HG03095 (cell line): Measurements from ENCODE around the gene C3orf49.
A peak's percentile ranks its signal among the peaks of the same experiment; 100 is the strongest.

Experiments
- ATAC-seq: cut with Tn5 transposase; IDR thresholded peaks from one replicate; pipeline ENCODE4 v1.9.1; 2021; ENCODE audit warnings: moderate library complexity; ENCODE audit not compliant: unreplicated experiment

Gene C3orf49

GRCh38 chr3:63849175-63849574 is 30.1 kb downstream of the C3orf49 start:
- no peak for ATAC-seq

DNA sequence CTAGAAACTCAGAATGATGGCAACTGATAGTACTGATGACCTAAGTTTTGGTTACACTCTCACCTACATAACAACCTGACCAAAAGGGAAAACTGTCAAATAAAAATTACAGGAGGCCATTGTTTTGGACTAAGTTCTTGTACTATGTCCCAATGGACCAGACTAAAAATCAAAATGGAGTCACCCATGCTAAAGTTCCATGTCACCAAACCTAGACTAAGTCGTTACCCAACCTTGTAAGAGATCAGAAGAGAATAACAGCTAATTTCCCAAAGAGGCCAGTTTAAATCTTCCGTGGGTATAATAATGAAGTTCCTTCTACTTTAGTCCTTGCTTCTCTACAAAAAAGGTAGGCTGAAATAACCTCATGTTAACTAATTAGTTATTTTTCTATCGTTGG is 32.2 kb downstream of the C3orf49 start:
- ATAC-seq = no peak

DNA sequence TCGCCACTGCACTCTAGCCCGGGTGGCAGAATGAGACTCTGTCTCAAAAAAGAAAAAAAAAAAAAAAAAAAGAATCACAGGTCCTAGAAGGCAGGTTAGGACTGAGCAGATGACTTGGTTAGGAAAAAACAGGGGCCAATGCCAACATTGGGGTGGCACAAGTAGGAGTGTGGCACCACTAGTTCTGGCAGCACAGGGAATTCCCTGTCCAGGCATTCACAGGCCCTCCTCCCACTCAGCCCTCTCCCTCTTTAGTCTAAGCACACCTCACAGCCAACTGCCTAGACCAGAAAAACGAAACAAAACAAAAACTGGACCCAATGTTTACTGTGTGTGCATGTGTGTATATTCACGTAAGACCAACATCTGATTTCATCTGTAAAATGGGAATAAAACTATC is 34.0 kb downstream of the C3orf49 start:
- ATAC-seq = no peak

DNA sequence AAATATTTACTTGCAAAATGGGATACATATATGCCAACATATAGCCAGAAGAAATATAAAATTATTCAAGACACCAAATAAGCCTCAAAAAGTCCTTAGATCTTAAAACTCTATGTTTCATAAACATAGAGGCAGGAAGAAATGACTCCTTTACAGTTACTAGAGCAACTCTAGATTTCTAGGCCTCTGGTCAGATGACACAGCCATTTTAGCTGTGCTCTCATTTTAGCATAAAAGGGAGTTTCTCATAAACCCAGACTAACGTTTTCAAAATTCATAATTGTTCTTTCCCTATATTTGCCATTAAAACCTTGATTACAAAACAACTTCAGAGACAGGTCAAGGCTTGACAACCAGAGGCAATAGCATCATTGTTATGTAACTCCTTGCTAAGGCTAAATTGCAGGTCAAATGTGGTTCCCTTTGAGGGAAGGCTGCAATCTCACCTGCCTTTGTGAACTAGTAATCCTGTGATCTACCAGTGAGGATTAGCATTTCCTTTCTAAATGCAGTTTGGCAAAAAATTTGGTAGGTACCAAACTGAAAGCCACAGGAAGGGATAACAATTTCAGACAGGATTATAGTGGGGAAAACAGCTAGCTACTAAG is 36.3 kb downstream of the C3orf49 start:
- ATAC-seq = no peak

DNA sequence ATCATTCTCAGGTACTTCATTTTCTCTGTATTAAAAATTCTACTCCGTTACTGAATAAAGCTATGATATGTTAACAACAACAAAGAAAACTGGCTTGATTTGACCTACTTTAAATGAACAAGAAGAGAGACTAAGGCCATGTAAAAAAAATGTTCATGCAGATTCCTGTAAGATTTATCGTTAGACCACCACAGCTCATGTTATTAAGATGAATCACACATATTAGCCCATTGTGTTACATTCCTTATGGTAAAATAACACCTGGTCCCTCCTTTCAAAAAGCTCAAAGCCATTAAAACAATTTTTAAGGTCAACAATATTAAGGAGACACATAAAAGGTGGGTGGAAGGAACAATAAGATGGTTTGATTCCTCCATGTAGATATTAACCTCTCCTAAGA is 38.2 kb downstream of the C3orf49 start:
- no peak for ATAC-seq

DNA sequence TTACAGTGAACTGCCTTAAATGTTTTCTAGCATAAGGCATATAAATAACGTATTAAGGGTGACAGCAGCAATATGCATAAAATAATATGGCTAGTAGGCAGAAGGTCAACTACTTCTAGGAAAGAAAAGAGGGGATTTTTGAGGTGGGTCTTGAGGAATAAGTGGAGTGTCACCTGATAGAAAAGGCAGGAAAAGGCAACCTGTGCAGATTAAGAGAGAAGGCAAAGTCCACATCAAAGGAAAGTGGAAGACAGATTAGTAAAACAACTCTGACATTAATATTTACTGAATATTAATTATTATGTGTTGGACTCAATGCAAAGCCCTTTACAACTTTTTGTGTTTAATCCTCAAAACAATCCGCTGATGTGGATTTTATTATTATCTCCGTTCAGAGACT is 41.7 kb downstream of the C3orf49 start:
- ATAC-seq = no peak

DNA sequence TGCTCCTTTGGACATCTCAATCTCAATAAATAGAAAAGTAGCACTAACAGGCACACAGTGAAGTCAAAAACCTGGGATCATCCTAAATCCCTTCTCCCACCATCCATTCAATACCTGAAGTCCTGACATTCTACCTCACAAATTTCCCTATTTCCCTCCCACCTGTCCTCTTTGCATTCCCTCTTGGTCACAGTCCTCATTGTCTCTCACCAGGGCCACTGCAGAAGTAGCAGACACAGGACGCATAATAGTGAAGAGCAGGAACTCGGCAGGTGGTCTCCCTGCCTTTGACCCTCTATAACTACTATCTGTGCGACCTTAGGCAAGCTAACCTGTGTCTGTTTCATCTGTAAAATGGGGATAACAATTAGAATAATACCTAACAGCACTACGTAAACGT is 42.2 kb downstream of the C3orf49 start:
- ATAC-seq = no peak

DNA sequence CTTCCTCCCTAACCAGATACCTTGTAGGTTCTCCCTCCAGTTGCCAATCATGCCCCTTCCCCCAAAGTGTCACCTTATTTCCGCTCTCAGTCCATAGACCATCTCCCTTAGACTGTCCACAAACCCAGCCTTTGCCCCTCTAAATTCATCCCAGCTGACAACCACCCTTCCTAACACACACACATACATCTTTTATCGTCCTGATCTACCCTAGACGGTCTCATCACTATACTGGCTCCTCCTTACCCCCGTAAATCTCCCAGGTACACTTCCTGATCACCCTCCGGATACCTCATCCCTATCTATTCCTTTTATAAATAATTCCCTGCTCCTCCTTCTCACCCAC is 43.7 kb downstream of the C3orf49 start:
- ATAC-seq = no peak

GRCh38 chr3:63863150-63864007 is 44.3 kb downstream of the C3orf49 start, which contains the start of the genes ATXN7 and THOC7:
TSS of gene ATXN7 (plus strand) at chr3:63863867. CDS start at chr3:63912599, 48,732 bp downstream.
TSS of gene THOC7 (minus strand) at chr3:63863805. CDS start at chr3:63863790, 15 bp downstream.
- ATAC-seq = peak; percentile 61

GRCh38 chr3:63864008-63864964 is 45.2 kb downstream of the C3orf49 start:
- peak; percentile 35 for ATAC-seq

DNA sequence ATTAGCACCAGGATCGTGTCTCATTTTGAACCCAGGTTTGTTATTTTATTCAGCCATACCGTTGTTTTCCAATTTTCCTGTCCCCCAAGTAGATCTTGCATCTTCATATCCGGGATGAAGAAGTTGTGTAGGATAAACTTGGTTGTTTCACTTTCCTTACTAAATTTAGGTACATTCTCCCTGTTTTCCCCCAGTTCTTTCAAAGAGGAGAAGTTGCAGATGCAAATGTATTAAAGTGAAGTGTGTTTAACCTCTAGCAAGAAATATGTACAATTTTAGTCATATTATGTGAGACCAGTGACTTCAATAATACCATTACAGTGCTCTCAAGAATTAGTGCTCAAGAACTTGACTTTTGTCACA is 45.8 kb downstream of the C3orf49 start:
- ATAC-seq = no peak

DNA sequence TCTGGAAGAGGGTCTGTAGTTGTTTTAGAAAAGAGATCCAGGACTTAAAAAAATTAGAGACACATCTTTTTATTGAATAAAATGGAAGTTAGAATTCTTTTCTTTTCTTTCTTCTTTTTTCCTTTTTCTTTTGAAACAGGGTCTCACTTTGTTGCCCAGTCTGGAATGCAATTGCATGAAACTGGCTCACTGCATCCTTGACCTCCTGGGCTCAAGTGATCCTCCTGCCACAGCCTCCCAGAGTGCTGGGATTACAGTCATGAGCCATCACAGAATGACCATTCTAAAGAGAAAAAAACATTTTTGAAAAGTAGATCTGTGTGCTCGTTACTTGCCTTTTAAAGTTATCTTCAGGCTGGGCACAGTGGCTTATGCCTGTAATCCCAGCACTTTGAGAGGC is 48.1 kb downstream of the C3orf49 start:
- ATAC-seq = no peak

GRCh38 chr3:63869940-63870614 is 51.0 kb downstream of the C3orf49 start:
- ATAC-seq = no peak

DNA sequence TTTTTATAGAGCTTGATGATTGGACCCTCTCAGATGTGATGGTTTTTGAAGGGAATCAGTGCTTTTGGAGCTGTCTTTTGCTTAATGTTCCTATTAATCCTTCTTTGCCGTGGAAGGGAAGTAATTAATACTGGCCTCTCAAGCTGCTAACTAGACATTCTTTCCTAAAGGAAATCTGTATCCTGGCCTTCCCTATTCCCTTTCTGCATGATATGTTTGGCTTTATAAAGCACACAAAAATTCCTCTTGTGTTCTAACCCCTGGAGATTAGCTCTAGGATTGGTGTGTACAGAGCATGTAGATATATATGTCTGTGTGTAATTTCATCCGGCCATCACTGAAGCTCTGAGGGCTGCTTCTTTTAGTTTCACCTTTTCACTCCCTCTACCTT is 51.5 kb downstream of the C3orf49 start:
- no peak for ATAC-seq

DNA sequence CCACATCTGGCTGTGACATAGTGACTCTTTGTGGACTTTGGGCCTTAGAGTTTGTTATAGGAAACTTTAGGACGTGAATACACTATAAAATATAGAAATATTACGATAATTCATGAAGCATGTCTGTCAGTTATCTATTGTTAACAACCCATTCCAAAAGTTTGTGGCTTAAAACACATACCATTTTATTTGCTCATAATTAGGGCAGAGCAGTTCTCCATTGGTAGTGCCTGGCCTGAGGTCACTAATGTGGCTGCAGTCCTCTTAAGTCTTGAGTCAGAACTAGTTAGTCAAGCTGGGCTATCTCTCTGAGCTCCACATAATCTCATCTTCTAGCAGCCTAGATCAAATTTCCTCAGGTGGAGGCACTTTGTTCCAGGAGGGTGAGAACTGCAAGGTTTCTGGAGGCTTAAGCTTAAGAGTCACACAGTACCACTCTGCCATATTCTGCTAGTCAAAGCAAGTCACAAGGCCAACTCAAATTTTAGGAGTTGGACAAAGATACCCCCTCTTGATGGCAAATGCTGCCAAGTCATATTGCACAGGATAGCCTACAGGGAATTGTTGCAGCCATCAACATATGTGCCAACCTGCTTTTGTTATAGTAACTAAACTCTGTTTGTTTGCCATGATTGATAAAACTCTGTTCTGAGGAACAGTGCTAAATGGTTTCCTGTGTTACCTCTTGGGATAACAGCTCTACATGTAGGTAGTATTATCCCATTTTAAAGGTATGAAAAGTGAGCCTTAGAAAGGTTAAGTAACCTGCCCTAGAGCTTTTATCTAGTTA is 53.2 kb downstream of the C3orf49 start:
- ATAC-seq = no peak

GRCh38 chr3:63874769-63875168 is 55.7 kb downstream of the C3orf49 start:
- no peak for ATAC-seq

GRCh38 chr3:63875510-63875909 is 56.4 kb downstream of the C3orf49 start:
- ATAC-seq = no peak

- no peak for ATAC-seq
These were observed 57.2 kb downstream of the C3orf49 start for GRCh38 chr3:63876260-63876659.

DNA sequence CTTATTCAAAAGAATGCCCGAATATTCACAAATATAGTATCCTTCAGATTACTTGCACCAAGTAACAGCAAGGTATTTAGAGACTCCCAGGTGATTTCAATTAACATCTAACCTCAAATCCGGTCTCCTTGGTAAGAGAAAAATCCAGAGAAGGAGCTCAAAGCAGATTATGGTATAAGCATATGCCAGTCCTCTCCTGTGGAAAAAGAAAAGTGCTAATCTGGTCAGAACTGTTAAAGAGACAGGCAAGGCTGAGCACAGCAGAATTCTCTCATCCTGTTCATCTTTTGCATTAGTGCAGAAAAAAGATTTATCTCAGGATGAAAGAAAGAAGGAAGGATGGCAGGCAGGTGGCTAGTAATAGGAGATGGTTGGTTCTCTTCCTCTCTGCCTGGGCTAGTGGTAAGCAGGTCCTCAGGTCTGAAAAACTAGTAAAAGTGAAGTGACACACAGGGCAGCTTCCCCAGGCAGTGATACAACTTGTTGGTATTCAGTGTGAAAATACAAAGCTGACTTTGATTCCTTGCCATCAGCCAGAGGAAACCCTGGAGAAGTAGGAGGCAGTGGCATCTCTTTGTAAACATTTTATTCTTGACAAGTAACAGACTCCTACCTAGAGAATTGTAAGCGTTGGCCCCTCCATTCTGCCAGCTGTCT is 58.8 kb downstream of the C3orf49 start:
- no peak for ATAC-seq
